GM19468 (cell line): ENCODE results near the gene CIITA.
A peak's percentile ranks its signal among the peaks of the same experiment; 100 is the strongest.

Experiments used
- ATAC-seq: cut with Tn5 transposase; IDR thresholded peaks from one replicate; pipeline ENCODE4 v1.9.1; 2021; ENCODE audit warnings: mild to moderate bottlenecking, moderate library complexity, moderate number of reproducible peaks; ENCODE audit not compliant: unreplicated experiment; ENCODE audit errors: extremely low read depth

CIITA gene

GRCh38 chr16:10972108-10972818 lies 95.3 kb downstream of the CIITA start:
- ATAC-seq = no peak

- ATAC-seq = no peak
These were observed 95.9 kb downstream of the CIITA start for GRCh38 chr16:10972819-10973464.

- no peak for ATAC-seq
These were observed 99.6 kb downstream of the CIITA start for GRCh38 chr16:10976634-10977033.

GRCh38 chr16:10978124-10978523 lies 101.1 kb downstream of the CIITA start:
- no peak for ATAC-seq

GRCh38 chr16:10978871-10979446 lies 102.0 kb downstream of the CIITA start:
- no peak for ATAC-seq

- no peak for ATAC-seq
These were observed 103.0 kb downstream of the CIITA start for GRCh38 chr16:10979717-10980601.

- no peak for ATAC-seq
These were observed 103.8 kb downstream of the CIITA start for GRCh38 chr16:10980813-10981212.

- ATAC-seq = peak; percentile 52
These were observed 104.8 kb downstream of the CIITA start for GRCh38 chr16:10981697-10982216.

GRCh38 chr16:10982465-10983150 lies 105.6 kb downstream of the CIITA start:
- peak; percentile 34 for ATAC-seq

- no peak for ATAC-seq
These were observed 106.2 kb downstream of the CIITA start for GRCh38 chr16:10983159-10983558.

- no peak for ATAC-seq
These were observed 107.5 kb downstream of the CIITA start for GRCh38 chr16:10984509-10984908.
